MV-4-11 (cell line): ENCODE measurements around the gene ELF4.
A peak's percentile ranks its signal among the peaks of the same experiment; 100 is the strongest.

Experiments used
- DNase-seq: peaks from one replicate; lab custom pipeline; 2025; lab: John Stamatoyannopoulos, UW

Gene ELF4

GRCh38 chrX:130047416-130047815 is 62.9 kb downstream of the ELF4 start:
- DNase-seq, result no peak

GRCh38 chrX:130039847-130040246 is 70.5 kb downstream of the ELF4 start:
- DNase-seq, result no peak

- DNase-seq, result no peak
These were observed 76.1 kb downstream of the ELF4 start for GRCh38 chrX:130034178-130034577.

DNA sequence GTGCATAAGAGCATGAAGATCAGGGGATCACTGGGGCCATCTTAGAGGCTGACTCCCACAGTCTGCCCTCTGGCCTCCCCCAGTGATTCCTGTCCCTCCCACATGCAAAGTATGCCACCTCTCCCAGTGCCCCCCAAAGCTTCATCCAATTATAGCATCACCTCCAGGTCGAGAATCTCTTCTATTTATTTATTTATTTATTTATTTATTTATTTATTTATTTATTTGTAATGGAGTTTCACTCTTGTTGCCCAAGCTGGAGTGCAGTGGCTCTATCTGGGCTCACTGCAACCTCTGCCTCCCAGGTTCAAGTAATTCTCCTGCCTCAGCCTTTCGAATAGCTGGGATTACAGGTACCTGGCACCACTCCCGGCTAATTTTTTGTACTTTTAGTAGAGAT is 77.7 kb downstream of the ELF4 start:
- DNase-seq, result no peak

DNA sequence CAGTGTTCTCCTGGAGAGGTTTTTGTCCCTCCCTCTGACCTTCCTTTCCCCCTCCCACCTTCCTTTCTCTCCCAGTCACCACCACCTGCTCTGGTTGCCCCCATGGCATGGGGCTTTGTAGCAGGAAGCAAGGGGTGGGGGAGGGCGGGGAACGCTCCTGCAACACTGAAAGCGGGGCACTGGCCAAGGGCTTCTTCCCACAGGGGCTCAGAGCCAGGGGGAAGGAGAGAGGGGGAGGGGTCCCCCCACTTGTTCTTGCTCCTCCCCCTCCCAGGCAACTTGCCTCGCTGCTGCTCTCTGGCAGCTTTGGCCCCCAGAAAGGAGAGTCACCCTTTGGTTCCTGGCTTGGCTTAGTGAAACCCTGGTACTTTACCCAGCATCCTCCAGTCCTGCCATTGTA is 79.5 kb downstream of the ELF4 start:
- DNase-seq, result no peak

- no peak for DNase-seq
These were observed 82.1 kb downstream of the ELF4 start for GRCh38 chrX:130028196-130028595.

GRCh38 chrX:130027569-130027968 is 82.7 kb downstream of the ELF4 start:
- DNase-seq, result no peak

DNA sequence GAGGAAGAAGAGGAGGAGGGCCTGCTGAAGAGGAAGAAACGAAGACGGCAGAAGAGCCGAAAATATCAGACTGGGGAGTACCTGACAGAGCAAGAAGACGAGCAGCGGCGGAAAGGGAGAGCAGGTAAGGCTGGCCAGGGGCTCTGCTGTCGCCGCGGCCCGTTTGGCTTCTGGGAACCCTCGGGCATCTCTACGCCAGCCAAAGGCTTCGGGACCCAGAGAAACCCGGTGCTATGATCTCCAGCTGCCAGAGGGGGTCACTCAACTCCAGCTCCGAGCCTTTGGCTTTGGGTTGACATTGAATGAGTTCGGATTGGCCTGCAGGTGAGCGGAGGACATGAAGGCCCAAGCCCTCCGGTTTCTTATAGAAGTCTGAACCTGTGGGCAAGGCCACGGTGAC is 85.0 kb downstream of the ELF4 start:
- DNase-seq, result no peak

DNA sequence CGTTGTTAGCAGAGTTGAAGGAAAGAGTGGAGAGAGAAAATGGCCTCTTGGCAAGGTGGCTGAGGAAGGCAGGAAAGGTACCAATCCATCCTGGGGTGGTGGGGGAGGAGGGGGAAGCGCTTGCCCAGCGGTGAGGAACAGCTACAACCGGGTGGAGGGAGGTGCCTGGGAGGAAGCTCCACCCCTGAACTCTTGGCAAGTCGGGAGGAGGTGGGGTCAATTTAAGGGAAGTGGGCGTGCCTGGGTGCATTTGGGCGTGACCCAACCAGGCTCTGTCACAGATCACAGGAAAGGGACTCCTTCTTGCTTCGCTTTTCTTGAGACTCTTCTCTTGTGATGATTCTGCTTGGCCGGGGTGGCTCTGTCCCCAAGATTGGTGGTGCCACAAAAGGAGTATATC is 86.2 kb downstream of the ELF4 start:
- DNase-seq, result peak; percentile 85

- DNase-seq, result no peak
These were observed 89.5 kb downstream of the ELF4 start for GRCh38 chrX:130020661-130021324.

DNA sequence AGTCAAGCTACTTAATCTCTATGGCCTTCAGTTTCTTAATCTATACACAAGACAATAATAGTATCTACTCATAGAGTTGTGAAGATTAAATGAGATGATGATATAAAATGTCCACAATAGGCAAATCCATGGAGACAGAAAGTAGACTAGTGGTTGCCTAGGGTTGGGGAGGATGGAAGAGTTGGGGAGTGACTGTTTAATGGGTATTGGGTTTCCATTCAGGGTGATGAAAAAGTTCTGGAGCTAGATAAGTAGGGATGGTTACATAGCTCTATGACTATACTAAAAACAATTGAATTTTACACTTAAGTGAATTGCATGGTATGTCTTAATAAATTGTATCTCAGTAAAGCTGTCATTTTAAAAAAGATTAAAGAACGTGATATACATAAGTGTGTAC is 92.2 kb downstream of the ELF4 start:
- no peak for DNase-seq

DNA sequence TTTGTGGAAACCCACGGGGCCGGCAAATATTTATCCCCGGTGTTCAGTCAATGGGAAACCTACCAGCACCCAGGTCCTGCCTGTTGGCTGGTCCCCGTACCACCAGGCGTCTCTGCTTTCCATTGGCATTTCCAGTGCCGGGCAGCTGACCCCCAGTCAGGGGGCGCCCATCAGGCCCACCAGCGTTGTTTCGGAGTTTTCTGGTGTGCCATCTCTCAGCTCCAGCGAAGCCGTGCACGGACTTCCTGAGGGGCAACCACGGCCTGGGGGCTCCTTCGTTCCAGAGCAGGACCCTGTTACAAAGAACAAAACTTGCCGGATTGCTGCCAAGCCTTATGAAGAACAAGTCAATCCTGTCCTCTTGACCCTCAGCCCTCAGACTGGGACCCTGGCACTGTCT is 95.1 kb downstream of the ELF4 start:
- no peak for DNase-seq
